GM12874 (cell line): Measurements from ENCODE around the gene CRYGS.

Source experiments
- TF ChIP-seq, protein P1 (sequence below): IDR thresholded peaks from 2 replicates; pipeline ENCODE4 v1.5.1; 2011; ENCODE audit warnings: low read depth, mild to moderate bottlenecking, control low read depth, low read length, moderate library complexity; ENCODE audit not compliant: insufficient read depth

CRYGS gene

DNA sequence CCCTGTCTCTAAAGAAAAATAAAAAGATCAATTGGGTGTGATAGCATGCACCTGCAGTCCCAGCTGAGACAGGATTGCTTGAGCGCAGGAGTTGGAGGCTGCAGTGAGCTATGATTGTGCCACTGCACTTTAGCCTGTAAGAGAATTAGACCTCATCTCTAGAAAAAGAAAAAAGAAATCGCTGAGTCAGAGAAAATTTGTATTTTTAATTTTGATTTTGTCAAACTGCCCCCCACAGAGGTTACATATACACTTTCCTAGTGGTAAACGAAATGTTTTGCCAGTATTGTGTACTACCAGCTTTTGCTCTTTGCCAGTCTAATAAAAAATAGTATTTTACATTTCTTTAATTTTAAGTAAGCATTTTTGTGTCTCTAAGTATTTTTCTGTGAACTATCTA, 5.3 kb upstream of the CRYGS start:
- TF ChIP-seq, protein P1, sequence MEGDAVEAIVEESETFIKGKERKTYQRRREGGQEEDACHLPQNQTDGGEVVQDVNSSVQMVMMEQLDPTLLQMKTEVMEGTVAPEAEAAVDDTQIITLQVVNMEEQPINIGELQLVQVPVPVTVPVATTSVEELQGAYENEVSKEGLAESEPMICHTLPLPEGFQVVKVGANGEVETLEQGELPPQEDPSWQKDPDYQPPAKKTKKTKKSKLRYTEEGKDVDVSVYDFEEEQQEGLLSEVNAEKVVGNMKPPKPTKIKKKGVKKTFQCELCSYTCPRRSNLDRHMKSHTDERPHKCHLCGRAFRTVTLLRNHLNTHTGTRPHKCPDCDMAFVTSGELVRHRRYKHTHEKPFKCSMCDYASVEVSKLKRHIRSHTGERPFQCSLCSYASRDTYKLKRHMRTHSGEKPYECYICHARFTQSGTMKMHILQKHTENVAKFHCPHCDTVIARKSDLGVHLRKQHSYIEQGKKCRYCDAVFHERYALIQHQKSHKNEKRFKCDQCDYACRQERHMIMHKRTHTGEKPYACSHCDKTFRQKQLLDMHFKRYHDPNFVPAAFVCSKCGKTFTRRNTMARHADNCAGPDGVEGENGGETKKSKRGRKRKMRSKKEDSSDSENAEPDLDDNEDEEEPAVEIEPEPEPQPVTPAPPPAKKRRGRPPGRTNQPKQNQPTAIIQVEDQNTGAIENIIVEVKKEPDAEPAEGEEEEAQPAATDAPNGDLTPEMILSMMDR = no peak

- TF ChIP-seq, protein P1 = no peak
Observed at GRCh38 chr3:186540835-186541226, 3.3 kb downstream of the CRYGS start.

DNA sequence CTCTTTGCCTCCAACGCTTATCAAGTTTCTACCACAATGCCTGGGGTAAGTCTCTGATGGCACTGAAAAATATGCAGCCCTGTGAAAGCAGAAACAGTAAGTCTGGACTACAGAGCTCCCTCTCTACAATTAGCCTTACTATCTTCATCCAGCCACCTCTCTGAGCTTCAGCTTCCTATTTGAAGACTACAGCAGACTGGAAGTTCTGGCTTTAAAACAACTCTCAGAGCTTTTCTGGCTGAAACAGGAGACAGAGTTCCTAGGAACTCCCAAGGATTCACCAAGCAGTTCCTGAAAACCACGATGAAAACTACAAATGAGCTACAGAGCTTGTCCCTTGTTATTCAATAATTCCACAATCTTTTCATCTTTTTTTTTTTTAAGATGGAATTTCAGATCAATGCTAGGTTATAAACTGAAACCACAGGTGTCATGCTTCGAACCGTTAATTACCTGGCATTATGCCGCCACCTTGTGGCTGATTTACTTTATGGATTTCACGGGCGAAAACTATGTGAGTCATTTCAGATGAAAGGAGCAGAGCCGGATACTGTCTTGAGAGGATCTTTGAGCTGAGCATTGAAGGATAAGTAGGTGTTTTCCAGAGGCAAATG, 3.9 kb downstream of the CRYGS start:
- TF ChIP-seq, protein P1 = peak; percentile 39; the same call in 1 of the 2 replicates

- TF ChIP-seq, protein P1 = no peak
Observed at GRCh38 chr3:186538779-186539178, 5.4 kb downstream of the CRYGS start.

DNA sequence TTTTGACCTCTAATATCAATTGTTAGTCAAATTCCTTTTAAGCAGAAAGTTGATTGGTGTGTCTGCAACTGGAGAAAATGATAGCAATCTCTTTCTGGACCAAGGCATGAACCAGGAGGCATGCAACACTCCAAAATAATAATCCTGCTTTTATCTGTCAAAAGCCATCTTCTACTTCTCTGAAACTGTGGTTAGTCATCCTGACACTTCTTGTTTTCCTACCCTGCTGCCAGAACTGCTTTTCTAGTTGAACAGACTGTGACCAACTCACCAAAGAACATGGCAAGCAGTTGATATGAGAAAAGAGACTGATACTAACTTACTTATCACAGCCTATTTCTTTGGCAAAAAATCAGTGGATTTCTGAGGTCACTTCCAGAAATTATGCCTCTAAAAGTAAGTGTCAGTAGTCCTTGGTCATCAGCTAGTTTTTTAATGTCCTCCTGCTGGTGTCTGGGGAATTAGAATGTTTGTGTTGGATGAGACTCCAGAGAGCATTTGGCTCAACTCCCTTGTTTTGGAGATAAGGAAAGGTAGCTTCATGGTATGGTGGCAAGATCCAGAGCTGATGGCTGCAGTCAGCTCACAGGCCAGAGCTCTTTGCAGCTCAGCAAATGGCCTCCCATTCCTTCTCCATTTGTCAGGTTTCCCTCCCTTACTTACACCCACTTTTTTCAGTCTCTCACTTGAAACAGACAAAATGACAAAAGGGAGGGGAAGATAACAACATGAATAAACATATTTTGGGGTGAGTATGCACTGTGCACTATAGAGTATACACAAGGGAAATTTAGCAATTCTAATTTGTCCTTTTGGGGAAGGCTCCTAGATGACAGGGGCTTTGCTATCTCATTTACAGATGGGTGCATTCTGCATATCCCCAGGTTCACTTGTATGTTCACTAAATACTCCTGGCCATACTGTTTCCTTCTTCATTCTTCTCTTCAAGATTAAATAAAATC, 7.0 kb downstream of the CRYGS start:
- TF ChIP-seq, protein P1 = no peak

GRCh38 chr3:186534113-186534669, 10.0 kb downstream of the CRYGS start:
- TF ChIP-seq, protein P1 = no peak

DNA sequence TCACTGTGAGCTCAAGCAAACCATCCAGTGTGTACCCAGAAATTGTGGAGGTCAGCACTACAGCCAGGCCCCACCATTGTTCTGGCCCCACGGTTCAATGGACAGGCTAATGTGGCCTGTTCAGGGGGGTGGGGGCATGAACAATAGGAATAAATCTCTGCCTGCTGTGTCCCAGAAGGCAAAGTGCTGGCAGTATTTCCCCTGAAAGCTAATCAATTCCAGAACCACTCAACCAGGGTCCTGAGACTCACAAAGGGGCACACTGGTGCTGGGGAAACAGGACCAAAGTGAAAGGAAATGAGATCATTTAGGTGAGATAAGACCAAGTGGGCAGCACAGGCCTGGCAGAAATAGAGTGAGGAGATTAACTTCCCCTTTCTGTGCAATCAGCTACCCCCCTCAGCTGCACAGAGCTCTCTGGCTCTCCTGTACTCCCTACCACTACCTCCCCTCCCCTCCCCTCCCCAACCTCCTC, 11.5 kb downstream of the CRYGS start:
- TF ChIP-seq, protein P1 = no peak
